ENCODE measurements around the gene RBM17. TPM values are rescaled to one million over a fixed set of nuclear protein-coding genes. Genes with fewer than 3 reads are reported as not detected.

RBM17 gene
- total RNA-seq, 1 experiment from 2014 or later, result 65.4 TPM

- no peaks in the 10 kb centered on the region for H3K9me3 ChIP-seq (ENCODE audit: control insufficient read depth, insufficient read depth, low read depth, low read length)
- CTCF ChIA-PET, result no interaction called here
- in situ Hi-C loops (cut with HindIII; ENCODE audit: low pct_unique_long_range_greater_than_20kb, low sequenced_read_pairs), result no loop called here
- no peak overlapping the region for H3K4me3 ChIP-seq (ENCODE audit: low read depth in 2 of 2, low read length in 2 of 2)
- DNase-seq (ENCODE audit: low read depth, low spot score), result no peak
- no peak overlapping the region for H3K27ac ChIP-seq (ENCODE audit: low read length)
- H3K36me3 ChIP-seq (ENCODE audit: control insufficient read depth, insufficient read depth, low read length), result no peaks in the 10 kb centered on the region
- no peaks in the 10 kb centered on the region for H3K4me1 ChIP-seq (ENCODE audit: control insufficient read depth, insufficient read depth, low read length)
- no TSS peak for BruUV-seq (replicated peaks)
- H3K27me3 ChIP-seq (ENCODE audit: control insufficient read depth, insufficient read depth, low read length), result no peaks in the 10 kb centered on the region
- ATAC-seq, result no peak
- no peak for TF ChIP-seq CTCF (IDR thresholded peaks at IDR 0.05)
- POLR2A ChIA-PET, result no interaction called here
- intact Hi-C loops (cut with micrococcal nuclease; ENCODE audit: unreplicated experiment), result loop anchor here (10.0 kb wide), 1 partner anchor 112 kb away; no protein-coding TSS in a partner anchor
Measured at GRCh38 chr10:6056411-6057135, 32.3 kb upstream of the RBM17 start.

DNA sequence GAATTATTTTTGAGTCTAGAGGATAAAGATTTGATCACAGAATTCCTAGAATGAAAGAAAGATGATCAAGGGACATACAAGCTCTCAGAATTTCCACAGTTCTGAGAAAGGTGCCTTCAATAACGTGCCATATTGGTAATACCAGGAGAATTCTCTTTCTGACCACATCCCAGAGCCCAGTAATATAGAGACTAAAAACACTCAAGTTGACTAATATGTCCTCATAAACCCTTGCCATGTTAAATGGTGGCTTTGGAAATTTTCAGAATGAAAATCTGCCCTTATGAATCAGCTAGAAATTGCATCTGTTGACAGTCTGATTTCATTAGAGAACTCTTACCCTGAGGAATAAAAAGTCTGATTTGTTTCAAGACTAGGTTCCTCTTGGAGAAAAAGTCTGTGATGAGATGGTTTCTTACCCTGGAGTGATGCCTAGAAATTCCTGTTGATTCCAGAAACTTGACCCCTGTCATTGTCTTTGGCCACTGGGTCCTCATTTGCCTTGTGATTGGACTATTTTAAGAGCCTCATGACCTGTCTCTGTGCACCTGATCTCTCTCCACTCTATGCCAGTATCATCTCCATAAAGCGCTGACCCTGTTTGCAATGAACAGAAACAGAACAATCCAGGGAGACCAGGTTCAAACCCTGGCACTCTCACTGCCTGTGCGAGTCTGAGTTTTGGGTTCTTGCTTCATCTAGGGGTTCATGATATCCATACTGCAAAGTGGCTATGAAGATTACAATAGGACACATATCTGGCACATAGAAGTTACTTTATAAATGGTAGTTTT is 30.0 kb upstream of the RBM17 start:
- BruUV-seq (replicated peaks), result no TSS peak
- no peaks in the 10 kb centered on the region for H3K4me1 ChIP-seq (ENCODE audit: control insufficient read depth, insufficient read depth, low read length)
- ChIA-PET POLR2A (no interaction called here), CTCF (interaction anchor here (0.6 kb wide), 1 partner anchor 553 kb away, joined by 3 read pairs; no protein-coding TSS in a partner anchor)
- intact Hi-C loops (cut with micrococcal nuclease; ENCODE audit: unreplicated experiment) (loop anchor here (10.0 kb wide), 1 partner anchor 114 kb away; no protein-coding TSS in a partner anchor), in situ Hi-C loops (cut with HindIII; ENCODE audit: low pct_unique_long_range_greater_than_20kb, low sequenced_read_pairs) (no loop called here)
- no peak overlapping the region for H3K4me3 ChIP-seq (ENCODE audit: low read depth in 2 of 2, low read length in 2 of 2)
- no peak for DNase-seq (ENCODE audit: low read depth, low spot score)
- H3K36me3 ChIP-seq (ENCODE audit: control insufficient read depth, insufficient read depth, low read length), result no peaks in the 10 kb centered on the region
- no peak for ATAC-seq
- no peaks in the 10 kb centered on the region for H3K9me3 ChIP-seq (ENCODE audit: control insufficient read depth, insufficient read depth, low read depth, low read length)
- no peaks in the 10 kb centered on the region for H3K27me3 ChIP-seq (ENCODE audit: control insufficient read depth, insufficient read depth, low read length)
- no peak for TF ChIP-seq POLR2AphosphoS5 (IDR thresholded peaks at IDR 0.05; ENCODE audit: low read depth, low read length)
- TF ChIP-seq SIN3A (IDR thresholded peaks at IDR 0.05; ENCODE audit: borderline replicate concordance, insufficient read depth, low read depth, low read length), result no peak
- TF ChIP-seq REST (IDR thresholded peaks at IDR 0.05; ENCODE audit: insufficient read depth in 1 of 2, low read depth in 2 of 2, low read length in 1 of 2), result no peak
- TF ChIP-seq CTCF (IDR thresholded peaks at IDR 0.05), result no peak
- TF ChIP-seq TCF7L2 (IDR thresholded peaks at IDR 0.05; ENCODE audit: low read depth, low read length), result no peak
- no peak overlapping the region for H3K27ac ChIP-seq (ENCODE audit: low read length)

Data from Panc1 (cell line).